CD4-positive, alpha-beta memory T cell (primary cell): ENCODE results near the gene FZD4. TPM values are rescaled to one million over a fixed set of nuclear protein-coding genes. Genes with fewer than 3 reads are reported as not detected.
A peak's percentile ranks its signal among the peaks of the same experiment; 100 is the strongest.
"Not testable (repeated sequence)": the region's sequence is repeated elsewhere in the genome, so short reads cannot be mapped to it uniquely, and the experiment has no call there.

Experiments
- CTCF ChIA-PET: fragments of 350-600 bp; sonication (Branson Sonifier 250); formaldehyde crosslinking; loops from one replicate; lab custom pipeline; 2021; ENCODE audit warnings: inconsistent platforms; ENCODE audit not compliant: partially characterized antibody; lab: Charles Lee
- POLR2A ChIA-PET: fragments of 350-600 bp; sonication (Branson Sonifier 250); formaldehyde crosslinking; loops from one replicate; lab custom pipeline; 2021; ENCODE audit not compliant: partially characterized antibody; lab: Charles Lee
- DNase-seq, 5 donors: peaks; one replicate each; pipeline versions ENCODE4 v3.0.0 to v3.0.0-alpha.2; 2020 to 2022; ENCODE audit warnings: mixed read lengths in 1 of 5
- H3K27ac ChIP-seq: one replicate; pipeline ENCODE4 v1.7.0; 2013; ENCODE audit warnings: low read depth, low read length
- H3K27me3 ChIP-seq: 2 replicates; pipeline ENCODE4 v1.7.0; 2013; ENCODE audit warnings: mild to moderate bottlenecking, low read length, moderate library complexity; ENCODE audit not compliant: insufficient read depth
- H3K36me3 ChIP-seq: 2 replicates; pipeline ENCODE4 v1.7.0; 2013; ENCODE audit warnings: mild to moderate bottlenecking, low read length, moderate library complexity; ENCODE audit not compliant: insufficient read depth
- H3K4me1 ChIP-seq: 2 replicates; pipeline ENCODE4 v1.7.0; 2013; ENCODE audit warnings: mild to moderate bottlenecking, low read length, moderate library complexity; ENCODE audit not compliant: insufficient read depth
- H3K4me3 ChIP-seq, 2 donors: one replicate each; pipeline ENCODE4 v1.7.0; 2013; ENCODE audit warnings: low read length in 2 of 2, mild to moderate bottlenecking in 1 of 2
- H3K9me3 ChIP-seq, 2 donors: one replicate each; pipeline ENCODE4 v1.7.0; 2013; ENCODE audit warnings: low read length in 2 of 2, control low read depth in 1 of 2; ENCODE audit not compliant: control insufficient read depth in 1 of 2
- H3K27ac Mint-ChIP-seq, 7 donors: one replicate each; pipeline ENCODE4 v1.8.0; 2020 to 2021; ENCODE audit warnings: mixed read lengths in 7 of 7, mild to moderate bottlenecking in 6 of 7, inconsistent platforms in 3 of 7, moderate library complexity in 3 of 7
- H3K27me3 Mint-ChIP-seq, 2 donors: one replicate each; pipeline ENCODE4 v1.8.0; 2020 to 2021; ENCODE audit warnings: mixed read lengths in 2 of 2
- H3K36me3 Mint-ChIP-seq, 2 donors: one replicate each; pipeline ENCODE4 v1.8.0; 2020 to 2021; ENCODE audit warnings: mixed read lengths in 2 of 2, inconsistent platforms in 1 of 2, mild to moderate bottlenecking in 1 of 2
- H3K4me1 Mint-ChIP-seq, 4 donors: one replicate each; pipeline ENCODE4 v1.8.0; 2020 to 2021; ENCODE audit warnings: mixed read lengths in 4 of 4, mild to moderate bottlenecking in 1 of 4
- H3K4me3 Mint-ChIP-seq, 8 donors: one replicate each; pipeline ENCODE4 v1.8.0; 2020 to 2021; ENCODE audit warnings: mixed read lengths in 8 of 8, mild to moderate bottlenecking in 7 of 8, moderate library complexity in 6 of 8, inconsistent platforms in 3 of 8
- H3K9me3 Mint-ChIP-seq, 8 donors: one replicate each; pipeline ENCODE4 v1.8.0; 2020 to 2021; ENCODE audit warnings: mixed read lengths in 8 of 8, mild to moderate bottlenecking in 5 of 8, inconsistent platforms in 3 of 8, moderate library complexity in 1 of 8
- intact Hi-C: fragments of 100-400 bp; cut with micrococcal nuclease; formaldehyde crosslinking; loops from one replicate; pipeline ENCODE4 v1.15.1; 2023
- polyA plus RNA-seq, 2 donors: library from polyadenylated mRNA; unstranded; fragments of 300-500 nt; fragmentation: Illumina TruSeq; gene quantifications; one replicate each; pipeline ENCODE4 v1.2.3, GENCODE V29; 2021
- total RNA-seq, 2 experiments: library from RNA; stranded (reverse); gene quantifications; one replicate each; pipeline ENCODE4 v1.2.3, GENCODE V29; 2021

Gene FZD4
- total and polyA plus RNA-seq, 4 experiments from 2014 or later, result 0.03 to 0.06 TPM; not detected in 2

DNA sequence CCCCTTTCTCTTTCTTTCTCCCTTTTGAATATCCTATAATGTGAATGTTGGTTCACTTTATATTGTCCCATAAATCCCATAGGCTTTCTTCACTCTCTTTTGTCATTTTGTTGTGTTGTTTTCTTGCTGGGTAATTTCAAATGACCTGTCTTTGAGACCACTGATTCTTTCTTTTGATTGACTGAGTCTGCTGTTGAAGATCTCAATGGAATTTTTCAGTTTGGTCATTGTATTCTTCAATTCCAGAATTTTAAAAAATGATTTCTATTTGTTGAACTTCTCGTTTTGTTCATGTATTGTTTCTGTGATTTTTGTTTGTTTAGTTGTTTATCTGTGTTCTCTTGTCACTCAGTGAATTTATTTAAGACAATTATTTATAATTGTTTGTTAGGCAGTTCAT, 17.5 kb upstream of the FZD4 start:
- POLR2A ChIA-PET, result no interaction called here
- Histone ChIP-seq H3K4me3 (no peak overlapping the region), H3K4me1 (no peaks in the 10 kb centered on the region), H3K27ac (no peak overlapping the region), H3K36me3 (no peaks in the 10 kb centered on the region), H3K9me3 (no peaks in the 10 kb centered on the region), H3K27me3 (no peaks in the 10 kb centered on the region)
- Mint-ChIP-seq H3K27me3 (peaks cover 3 to 10% of the 10 kb centered on the region in 2 donors), H3K9me3 (peaks cover 2 to 34% (median 17%) of the 10 kb centered on the region in 8 donors), H3K36me3 (peaks cover 0 to 5% of the 10 kb centered on the region in 2 donors), H3K4me3 (no peak overlapping the region), H3K4me1 (no peaks in the 10 kb centered on the region), H3K27ac (no peak overlapping the region)
- CTCF ChIA-PET, result interaction anchor here (1.1 kb wide), 1 partner anchor 34 kb away, joined by 5 read pairs; no protein-coding TSS in a partner anchor
- no peak for DNase-seq
- intact Hi-C loops, result no loop called here

DNA sequence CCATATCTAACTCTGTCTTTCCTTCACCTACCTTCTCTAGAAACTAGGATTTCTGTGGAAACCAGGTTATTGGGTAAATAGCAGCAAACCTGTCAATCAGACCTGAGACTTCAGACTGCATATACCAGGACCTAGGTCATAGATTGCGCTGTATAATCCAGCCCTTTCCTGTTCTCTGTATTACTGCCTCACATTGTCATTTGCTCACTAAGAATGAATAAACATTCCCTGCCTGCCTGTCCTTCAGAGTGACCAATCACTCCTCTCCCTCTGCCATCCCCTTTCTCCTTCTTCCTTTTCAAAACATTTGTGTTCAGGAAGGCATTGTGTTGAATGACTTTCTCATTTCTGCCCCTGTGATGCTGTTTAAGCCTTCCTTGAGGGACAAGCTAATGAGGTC, 14.1 kb upstream of the FZD4 start:
- Histone ChIP-seq H3K36me3 (no peaks in the 10 kb centered on the region), H3K27ac (no peak overlapping the region), H3K9me3 (no peaks in the 10 kb centered on the region), H3K4me1 (no peaks in the 10 kb centered on the region), H3K27me3 (no peaks in the 10 kb centered on the region), H3K4me3 (no peak overlapping the region)
- Mint-ChIP-seq H3K27me3 (peaks cover 14% of the 10 kb centered on the region in 2 donors), H3K4me3 (no peak overlapping the region), H3K27ac (no peak overlapping the region), H3K9me3 (peaks cover 0 to 29% (median 15%) of the 10 kb centered on the region in 8 donors), H3K4me1 (no peaks in the 10 kb centered on the region), H3K36me3 (peaks cover 0 to 3% of the 10 kb centered on the region in 2 donors)
- ChIA-PET POLR2A (no interaction called here), CTCF (no interaction called here)
- intact Hi-C loops, result no loop called here
- no peak for DNase-seq

GRCh38 chr11:86967601-86968000, 12.4 kb upstream of the FZD4 start:
- H3K36me3 ChIP-seq, H3K36me3 Mint-ChIP-seq, CTCF ChIA-PET, intact Hi-C loops, H3K27ac ChIP-seq, DNase-seq, H3K9me3 ChIP-seq, H3K4me3 ChIP-seq, H3K4me3 Mint-ChIP-seq, POLR2A ChIA-PET, H3K27ac Mint-ChIP-seq, H3K4me1 Mint-ChIP-seq, H3K27me3 ChIP-seq, H3K4me1 ChIP-seq: not testable (repeated sequence)
- Mint-ChIP-seq H3K9me3 (peaks cover 0 to 13% (median 5%) of the 10 kb centered on the region in 8 donors), H3K27me3 (peaks cover 14 to 26% of the 10 kb centered on the region in 2 donors)

- POLR2A ChIA-PET, result no interaction called here
- intact Hi-C loops, result no loop called here
- H3K4me1 ChIP-seq, result peaks cover 7% of the 10 kb centered on the region
- Mint-ChIP-seq H3K36me3 (peaks cover 0 to 4% of the 10 kb centered on the region in 2 donors), H3K27me3 (peaks cover 19 to 25% of the 10 kb centered on the region in 2 donors), H3K4me3 (peak overlapping the region in 1 of 8 donors; percentile 50), H3K4me1 (peaks cover 8 to 22% (median 12%) of the 10 kb centered on the region in 4 donors), H3K27ac (no peak overlapping the region), H3K9me3 (no peaks in the 10 kb centered on the region)
- no peaks in the 10 kb centered on the region for H3K9me3 ChIP-seq
- DNase-seq, result no peak
- H3K4me3 ChIP-seq, result no peak overlapping the region
- CTCF ChIA-PET, result interaction anchor here (1.3 to 4.7 kb wide), 3 partner anchors 17 to 19 kb away, joined by 3 to 17 read pairs (median 6); no protein-coding TSS in a partner anchor
- H3K27me3 ChIP-seq, result peaks cover 5% of the 10 kb centered on the region
- H3K36me3 ChIP-seq, result no peaks in the 10 kb centered on the region
- H3K27ac ChIP-seq, result no peak overlapping the region
These were observed 2.9 kb upstream of the FZD4 start for GRCh38 chr11:86957976-86958646.

GRCh38 chr11:86956905-86957195, 1.7 kb upstream of the FZD4 start:
- Histone ChIP-seq H3K27ac (no peak overlapping the region), H3K9me3 (no peaks in the 10 kb centered on the region), H3K36me3 (no peaks in the 10 kb centered on the region), H3K27me3 (peaks cover 5% of the 10 kb centered on the region), H3K4me1 (peaks cover 7% of the 10 kb centered on the region), H3K4me3 (no peak overlapping the region)
- DNase-seq, result no peak
- H3K36me3 Mint-ChIP-seq, result peaks cover 0 to 4% of the 10 kb centered on the region in 2 donors
- intact Hi-C loops, result no loop called here
- H3K27ac Mint-ChIP-seq, result no peak overlapping the region
- H3K27me3 Mint-ChIP-seq, result peaks cover 19% of the 10 kb centered on the region in 2 donors
- peaks cover 8 to 22% (median 12%) of the 10 kb centered on the region in 4 donors for H3K4me1 Mint-ChIP-seq
- CTCF ChIA-PET, result interaction anchor here (1.5 kb wide), 1 partner anchor 16 kb away, joined by 6 read pairs; no protein-coding TSS in a partner anchor
- POLR2A ChIA-PET, result no interaction called here
- peak overlapping the region; percentile 27 to 94 (median 90) for H3K4me3 Mint-ChIP-seq
- H3K9me3 Mint-ChIP-seq, result no peaks in the 10 kb centered on the region

GRCh38 chr11:86955111-86955360, 159 bp downstream of the FZD4 start:
- H3K4me3 ChIP-seq, result no peak overlapping the region

GRCh38 chr11:86954269-86955110, 705 bp downstream of the FZD4 start:
- Mint-ChIP-seq H3K4me3 (peak overlapping the region; percentile 64 to 90 (median 78)), H3K36me3 (peaks cover 0 to 4% of the 10 kb centered on the region in 2 donors), H3K27ac (peak overlapping the region in 1 of 7 donors; percentile 19), H3K9me3 (no peaks in the 10 kb centered on the region), H3K27me3 (peaks cover 13 to 20% of the 10 kb centered on the region in 2 donors), H3K4me1 (peaks cover 8 to 22% (median 12%) of the 10 kb centered on the region in 4 donors)
- Histone ChIP-seq H3K36me3 (no peaks in the 10 kb centered on the region), H3K4me1 (peaks cover 7% of the 10 kb centered on the region), H3K9me3 (no peaks in the 10 kb centered on the region), H3K27me3 (peaks cover 5% of the 10 kb centered on the region), H3K4me3 (no peak overlapping the region), H3K27ac (no peak overlapping the region)
- ChIA-PET POLR2A (no interaction called here), CTCF (interaction anchor here (1.1 kb wide), 1 partner anchor 16 kb away, joined by 3 read pairs; no protein-coding TSS in a partner anchor)
- intact Hi-C loops, result no loop called here
- DNase-seq, result peak in 1 of 5 donors; percentile 29

More at GRCh38 chr11:86955111-86955360, 159 bp downstream of the FZD4 start:
- ChIA-PET POLR2A (no interaction called here), CTCF (interaction anchor here (1.1 kb wide), 1 partner anchor 16 kb away, joined by 3 read pairs; no protein-coding TSS in a partner anchor)
- H3K27ac ChIP-seq, result no peak overlapping the region
- no peaks in the 10 kb centered on the region for H3K9me3 ChIP-seq
- peaks cover 5% of the 10 kb centered on the region for H3K27me3 ChIP-seq
- intact Hi-C loops, result no loop called here
- peaks cover 8 to 22% (median 12%) of the 10 kb centered on the region in 4 donors for H3K4me1 Mint-ChIP-seq
- peaks cover 13 to 20% of the 10 kb centered on the region in 2 donors for H3K27me3 Mint-ChIP-seq
- H3K9me3 Mint-ChIP-seq, result no peaks in the 10 kb centered on the region
- DNase-seq, result no peak
- H3K27ac Mint-ChIP-seq, result no peak overlapping the region
- peaks cover 0 to 4% of the 10 kb centered on the region in 2 donors for H3K36me3 Mint-ChIP-seq
- no peaks in the 10 kb centered on the region for H3K36me3 ChIP-seq
- H3K4me1 ChIP-seq, result peaks cover 7% of the 10 kb centered on the region
- H3K4me3 Mint-ChIP-seq, result peak overlapping the region in 1 of 8 donors; percentile 59
